Epithelial cell of esophagus (primary cell): ENCODE results near the gene MT3.

Experiments
- DNase-seq: peaks from one replicate; pipeline ENCODE4 v3.0.0; 2010; ENCODE audit warnings: low read depth
- H3K4me3 ChIP-seq: 2 replicates; pipeline ENCODE4 v1.5.1; 2011; ENCODE audit warnings: mild to moderate bottlenecking, low read length, control low read depth
- CTCF ChIP-seq: IDR thresholded peaks from 2 replicates; pipeline ENCODE4 v1.5.1; 2011; ENCODE audit warnings: low read depth, mild to moderate bottlenecking, low read length, control low read depth, inconsistent platforms; ENCODE audit not compliant: insufficient read depth; ENCODE audit errors: missing control alignments

Gene MT3

GRCh38 chr16:56549744-56550385 is 39.5 kb upstream of the MT3 start:
- H3K4me3 ChIP-seq = no peak overlapping the region
- peak; percentile 85 for DNase-seq
- no peak for TF ChIP-seq CTCF

GRCh38 chr16:56551796-56552738 is 37.3 kb upstream of the MT3 start:
- no peak for DNase-seq
- no peak for TF ChIP-seq CTCF
- H3K4me3 ChIP-seq = no peak overlapping the region

GRCh38 chr16:56554441-56554840 is 34.9 kb upstream of the MT3 start:
- DNase-seq = no peak
- H3K4me3 ChIP-seq = no peak overlapping the region
- TF ChIP-seq CTCF = no peak

GRCh38 chr16:56558024-56558747 is 31.1 kb upstream of the MT3 start:
- no peak for TF ChIP-seq CTCF
- peak; percentile 95 for DNase-seq
- no peak overlapping the region for H3K4me3 ChIP-seq

- no peak overlapping the region for H3K4me3 ChIP-seq
- no peak for TF ChIP-seq CTCF
- no peak for DNase-seq
Observed at GRCh38 chr16:56559109-56559508, 30.2 kb upstream of the MT3 start.

GRCh38 chr16:56560447-56560846 is 28.9 kb upstream of the MT3 start:
- TF ChIP-seq CTCF = no peak

More at GRCh38 chr16:56560447-56560846, 28.9 kb upstream of the MT3 start:
- H3K4me3 ChIP-seq = no peak overlapping the region
- DNase-seq = no peak
